Right lobe of liver (tissue), 6 donors: ENCODE measurements around the gene PPP4R3A. TPM values are rescaled to one million over a fixed set of nuclear protein-coding genes. Genes with fewer than 3 reads are reported as not detected.
A peak's percentile ranks its signal among the peaks of the same experiment; 100 is the strongest.

Experiments
- ATAC-seq, 4 donors: fragments of 200-7000 bp; cut with Tn5 transposase; one replicate each; pipeline ENCODE4 v1.9.1; 2020; ENCODE audit warnings: mild to moderate bottlenecking in 4 of 4, moderate library complexity in 4 of 4
- DNase-seq, 3 donors: peaks; one replicate each; pipeline ENCODE4 v3.0.0-alpha.2; 2020
- H3K27ac ChIP-seq, 3 donors: fragments of 200-600 bp; one replicate each; pipeline ENCODE4 v1.8.0; 2022
- H3K27me3 ChIP-seq, 2 donors: fragments of 200-600 bp; one replicate each; pipeline ENCODE4 v1.8.0; 2022
- H3K36me3 ChIP-seq, 4 donors: fragments of 200-600 bp; sonication (generic) in 1 of 4; one replicate each; pipeline versions ENCODE4 v1.5.1 to v1.8.0; 2017 to 2022; ENCODE audit warnings: control low read depth in 1 of 4
- H3K4me1 ChIP-seq, 4 donors: fragments of 200-600 bp; sonication (generic) in 1 of 4; one replicate each; pipeline versions ENCODE4 v1.5.1 to v1.8.0; 2017 to 2022; ENCODE audit warnings: control low read depth in 1 of 4
- H3K4me3 ChIP-seq, 3 donors: fragments of 200-600 bp; one replicate each; pipeline ENCODE4 v1.8.0; 2022
- H3K9me3 ChIP-seq, 4 donors: fragments of 200-600 bp; sonication (generic) in 1 of 4; one replicate each; pipeline versions ENCODE4 v1.5.1 to v1.8.0; 2017 to 2022; ENCODE audit warnings: control low read depth in 1 of 4
- CTCF ChIP-seq, 4 donors: fragments of 200-600 bp in 3 of 4; fragments of 450-650 bp in 1 of 4; IDR thresholded peaks; one replicate each; pipeline versions ENCODE4 v1.5.1 to v1.8.0; 2016 to 2022; ENCODE audit warnings: antibody characterized with exemption in 4 of 4, mild to moderate bottlenecking in 2 of 4
- POLR2A ChIP-seq: fragments of 450-650 bp; IDR thresholded peaks from one replicate; pipeline ENCODE4 v1.6.1; 2017; ENCODE audit warnings: antibody characterized with exemption, mild to moderate bottlenecking
- WGBS: methylation state at CpG from one replicate; pipeline ENCODE4 v1.1.6; 2018; ENCODE audit warnings: low coverage, low lambda C conversion rate; ENCODE audit not compliant: insufficient coverage; ENCODE audit errors: missing lambda C conversion rate; 5-methylcytosine and 5-hydroxymethylcytosine counted together
- intact Hi-C, 2 donors: fragments of 100-400 bp; cut with DNase I; formaldehyde crosslinking; loops; one replicate each; pipeline versions ENCODE4 v1.11.2 to v1.14.1; 2022
- total RNA-seq, 6 experiments: library from RNA; depleted of rRNA in 2 of 6; stranded (reverse); fragments of >200 nt in 2 of 6; fragmentation: NEBNext Ultra II Directional in 3 of 6; extraction: Animal tissue kit (Norgen Biotek cat#: 25700) in 3 of 6; gene quantifications; one replicate each; pipeline versions ENCODE4 v1.1.0 to v1.2.4, GENCODE V29; 2016 to 2023
- donor health status: DM: no; HTN: yes; CAD: no.
- donor health status: DM: no; HTN: no; CAD: no.
- donor health status: DM: no; HTN: no; CAD: no.
- donor health status: DM: no; HTN: yes; CAD: no.
- donor health status: DM: no; HTN: yes; CAD: no.

PPP4R3A gene
- total RNA-seq, 6 experiments from 2014 or later: 30.5 to 45.9 (median 39.6) TPM

- no peaks in the 10 kb centered on the region for H3K36me3 ChIP-seq
- ATAC-seq (no peak), DNase-seq (no peak)
- H3K27me3 ChIP-seq: no peaks in the 10 kb centered on the region
- intact Hi-C loops: no loop called here
- TF ChIP-seq POLR2A (no peak), CTCF (IDR thresholded peaks at IDR 0.05) (no peak)
- H3K4me3 ChIP-seq: no peak overlapping the region
- H3K27ac ChIP-seq: no peak overlapping the region
- no peaks in the 10 kb centered on the region for H3K9me3 ChIP-seq
- H3K4me1 ChIP-seq: peaks cover 0 to 13% (median 1%) of the 10 kb centered on the region in 4 donors
- 96% methylated on average over 3 of the region's 3 CpGs for WGBS
Observed at GRCh38 chr14:91523972-91524371, 13.9 kb upstream of the PPP4R3A start.

GRCh38 chr14:91521061-91521640 is 11.0 kb upstream of the PPP4R3A start:
- no peak overlapping the region for H3K27ac ChIP-seq
- no peaks in the 10 kb centered on the region for H3K36me3 ChIP-seq
- no peaks in the 10 kb centered on the region for H3K27me3 ChIP-seq
- no peak overlapping the region for H3K4me3 ChIP-seq
- DNase-seq (no peak), ATAC-seq (no peak)
- peaks cover 0 to 17% (median 5%) of the 10 kb centered on the region in 4 donors for H3K4me1 ChIP-seq
- H3K9me3 ChIP-seq: no peaks in the 10 kb centered on the region
- no peak for TF ChIP-seq CTCF (IDR thresholded peaks at IDR 0.05)
- no peak for TF ChIP-seq POLR2A
- intact Hi-C loops: no loop called here

- intact Hi-C loops: no loop called here
- ATAC-seq: peak; percentile 14 to 60 (median 41)
- 50% methylated on average over 2 of the region's 2 CpGs for WGBS
- H3K36me3 ChIP-seq: no peaks in the 10 kb centered on the region
- peaks cover 0 to 22% (median 5%) of the 10 kb centered on the region in 4 donors for H3K4me1 ChIP-seq
- DNase-seq: no peak
- no peaks in the 10 kb centered on the region for H3K9me3 ChIP-seq
- TF ChIP-seq POLR2A (no peak), CTCF (IDR thresholded peaks at IDR 0.05) (no peak)
- peak overlapping the region in 2 of 3 donors; percentile 11 to 12 for H3K4me3 ChIP-seq
- H3K27me3 ChIP-seq: no peaks in the 10 kb centered on the region
- H3K27ac ChIP-seq: peak overlapping the region in 2 of 3 donors; percentile 56 to 73
Observed at GRCh38 chr14:91520138-91520537, 10.0 kb upstream of the PPP4R3A start.

GRCh38 chr14:91519239-91520036 is 9.3 kb upstream of the PPP4R3A start:
- Histone ChIP-seq H3K4me1 (peaks cover 0 to 22% (median 5%) of the 10 kb centered on the region in 4 donors), H3K4me3 (peak overlapping the region in 2 of 3 donors; percentile 11 to 12), H3K36me3 (no peaks in the 10 kb centered on the region), H3K27me3 (no peaks in the 10 kb centered on the region), H3K27ac (peak overlapping the region in 2 of 3 donors; percentile 56 to 73), H3K9me3 (no peaks in the 10 kb centered on the region)
- peak; percentile 90 to 95 (median 94) for ATAC-seq
- no peak for TF ChIP-seq POLR2A
- 11% methylated on average over 6 of the region's 6 CpGs for WGBS
- peak in 1 of 3 donors; percentile 51 for DNase-seq
- intact Hi-C loops: no loop called here
